SW480 (cell line): ENCODE measurements around the gene DIS3L2.
"Not testable (repeated sequence)": the region's sequence is repeated elsewhere in the genome, so short reads cannot be mapped to it uniquely, and the experiment has no call there.

Experiments
- DNase-seq: peaks from one replicate; pipeline ENCODE4 v3.0.0-alpha.2; 2016; ENCODE audit warnings: low spot score

The DIS3L2 gene

GRCh38 chr2:232321156-232321816 is 359.8 kb downstream of the DIS3L2 start:
- no peak for DNase-seq

- DNase-seq = no peak
Observed at GRCh38 chr2:232321817-232322559, 360.5 kb downstream of the DIS3L2 start.

- no peak for DNase-seq
Observed at GRCh38 chr2:232322560-232323327, 361.2 kb downstream of the DIS3L2 start.

- DNase-seq = no peak
Observed at GRCh38 chr2:232323328-232323650, 361.8 kb downstream of the DIS3L2 start.

GRCh38 chr2:232323967-232324366 is 362.5 kb downstream of the DIS3L2 start:
- DNase-seq = not testable (repeated sequence)

GRCh38 chr2:232324778-232325177 is 363.3 kb downstream of the DIS3L2 start:
- no peak for DNase-seq

GRCh38 chr2:232325324-232326273 is 364.1 kb downstream of the DIS3L2 start:
- no peak for DNase-seq

- not testable (repeated sequence) for DNase-seq
Observed at GRCh38 chr2:232326274-232327104, 365.0 kb downstream of the DIS3L2 start.

- DNase-seq = no peak
Observed at GRCh38 chr2:232327105-232328031, 365.9 kb downstream of the DIS3L2 start.

GRCh38 chr2:232328032-232328422 is 366.5 kb downstream of the DIS3L2 start:
- DNase-seq = no peak

GRCh38 chr2:232328516-232329460 is 367.3 kb downstream of the DIS3L2 start:
- no peak for DNase-seq

GRCh38 chr2:232329716-232330067 is 368.2 kb downstream of the DIS3L2 start:
- DNase-seq = no peak

- no peak for DNase-seq
Observed at GRCh38 chr2:232330068-232330999, 368.8 kb downstream of the DIS3L2 start.

- not testable (repeated sequence) for DNase-seq
Observed at GRCh38 chr2:232331061-232331460, 369.5 kb downstream of the DIS3L2 start.

GRCh38 chr2:232331641-232332040 is 370.1 kb downstream of the DIS3L2 start:
- DNase-seq = not testable (repeated sequence)

GRCh38 chr2:232332244-232332939 is 370.9 kb downstream of the DIS3L2 start:
- DNase-seq = not testable (repeated sequence)

- DNase-seq = no peak
Observed at GRCh38 chr2:232332940-232333259, 371.4 kb downstream of the DIS3L2 start.
